B cell (primary cell): ENCODE data around the gene MAML3. TPM values are rescaled to one million over a fixed set of nuclear protein-coding genes. Genes with fewer than 3 reads are reported as not detected.

Experiments used
- ATAC-seq: fragments of 200-7000 bp; cut with Tn5 transposase; one replicate; pipeline ENCODE4 v1.10.0; 2021; ENCODE audit warnings: low read depth, mild to moderate bottlenecking, moderate number of reproducible peaks, moderate library complexity
- CTCF ChIA-PET: fragments of 350-600 bp; sonication (Branson Sonifier 250); formaldehyde crosslinking; loops from one replicate; lab custom pipeline; 2021; ENCODE audit warnings: antibody characterized with exemption, inconsistent platforms; lab: Charles Lee
- POLR2A ChIA-PET: fragments of 350-600 bp; sonication (Branson Sonifier 250); formaldehyde crosslinking; loops from one replicate; lab custom pipeline; 2021; ENCODE audit warnings: antibody characterized with exemption; lab: Charles Lee
- DNase-seq: peaks from one replicate; pipeline ENCODE4 v3.0.0; 2013
- H2AFZ ChIP-seq: 2 replicates; pipeline ENCODE4 v1.6.1; 2012; ENCODE audit warnings: mild to moderate bottlenecking, low read depth, low read length; ENCODE audit not compliant: insufficient read depth, poor library complexity, severe bottlenecking
- H3K27ac ChIP-seq, 2 donors: 1 replicate in 1 of 2; 2 replicates in 1 of 2; pipeline ENCODE4 v1.5.1; 2012 to 2013; ENCODE audit warnings: low read length in 2 of 2, mild to moderate bottlenecking in 2 of 2, moderate library complexity in 1 of 2
- H3K27me3 ChIP-seq, 4 experiments: fragments of 200-600 bp in 1 of 4; sonication (generic) in 1 of 4; replicated peaks in 1 of 4; 1 replicate in 2 of 4; 2 replicates in 2 of 4; pipeline versions ENCODE4 v1.6.1 to v1.7.0; 2013 to 2016; ENCODE audit warnings: low read length in 3 of 4, mild to moderate bottlenecking in 2 of 4, mixed read lengths in 1 of 4, moderate library complexity in 1 of 4; ENCODE audit not compliant: insufficient read depth in 4 of 4, control insufficient read depth in 3 of 4; ENCODE audit errors: control extremely low read depth in 1 of 4
- H3K36me3 ChIP-seq, 2 experiments: replicated peaks in 1 of 2; 1 replicate in 1 of 2; 2 replicates in 1 of 2; pipeline versions ENCODE4 v1.6.1 to v1.7.1; 2013; ENCODE audit warnings: low read length in 1 of 2; ENCODE audit not compliant: insufficient read depth in 2 of 2, control insufficient read depth in 1 of 2; ENCODE audit errors: control extremely low read depth in 1 of 2, extremely low read depth in 1 of 2
- H3K4me1 ChIP-seq, 2 donors: fragments of 200-600 bp in 1 of 2; sonication (generic) in 1 of 2; 1 replicate in 1 of 2; 2 replicates in 1 of 2; pipeline versions ENCODE4 v1.5.1 to v1.6.1; 2013 to 2017; ENCODE audit warnings: low read length in 2 of 2; ENCODE audit not compliant: control insufficient read depth in 2 of 2, insufficient read depth in 2 of 2
- H3K4me2 ChIP-seq: replicated peaks from 2 replicates; pipeline ENCODE3; 2012; ENCODE audit warnings: mild to moderate bottlenecking, low read depth, low read length; ENCODE audit not compliant: poor library complexity, severe bottlenecking
- H3K4me3 ChIP-seq, 5 experiments: fragments of 200-600 bp in 1 of 5; sonication (generic) in 1 of 5; 1 replicate in 3 of 5; 2 replicates in 2 of 5; pipeline versions ENCODE4 v1.5.1 to v1.7.0; 2011 to 2016; ENCODE audit warnings: low read length in 4 of 5, mild to moderate bottlenecking in 4 of 5, low read depth in 2 of 5, control low read depth in 1 of 5, moderate library complexity in 1 of 5; ENCODE audit not compliant: insufficient read depth in 1 of 5; ENCODE audit errors: control extremely low read depth in 1 of 5, extremely low read depth in 1 of 5
- H3K79me2 ChIP-seq: fragments of 200-600 bp; sonication (generic); one replicate; pipeline ENCODE4 v1.6.0; 2016; ENCODE audit warnings: low read length; ENCODE audit not compliant: control insufficient read depth, insufficient read depth
- H3K9ac ChIP-seq: fragments of 200-600 bp; sonication (generic); 2 replicates; pipeline ENCODE4 v1.6.1; 2017; ENCODE audit warnings: mild to moderate bottlenecking, low read length, moderate library complexity
- H3K9me3 ChIP-seq, 3 donors: one replicate each; pipeline versions ENCODE4 v1.6.1 to v1.7.1; 2013; ENCODE audit warnings: low read length in 2 of 3; ENCODE audit not compliant: control insufficient read depth in 2 of 3, insufficient read depth in 1 of 3; ENCODE audit errors: control extremely low read depth in 1 of 3
- H4K20me1 ChIP-seq: 2 replicates; pipeline ENCODE4 v1.6.0; 2012; ENCODE audit warnings: mild to moderate bottlenecking, low read length; ENCODE audit not compliant: insufficient read depth, control insufficient read depth, poor library complexity, severe bottlenecking
- H3K27ac Mint-ChIP-seq: one replicate; pipeline ENCODE4 v1.8.0; 2021; ENCODE audit warnings: mixed read lengths
- H3K27me3 Mint-ChIP-seq: one replicate; pipeline ENCODE4 v1.8.0; 2021; ENCODE audit warnings: mixed read lengths
- H3K4me1 Mint-ChIP-seq: one replicate; pipeline ENCODE4 v1.8.0; 2021; ENCODE audit warnings: mixed read lengths
- H3K4me3 Mint-ChIP-seq: one replicate; pipeline ENCODE4 v1.8.0; 2021; ENCODE audit warnings: mixed read lengths
- H3K9me3 Mint-ChIP-seq: one replicate; pipeline ENCODE4 v1.8.0; 2022; ENCODE audit warnings: mixed read lengths; ENCODE audit not compliant: insufficient read depth
- CTCF ChIP-seq: fragments of 200-600 bp; IDR thresholded peaks from one replicate; pipeline ENCODE4 v1.8.0; 2022; ENCODE audit warnings: antibody characterized with exemption, mild to moderate bottlenecking
- EZH2 ChIP-seq: IDR thresholded peaks from 2 replicates; pipeline ENCODE4 v1.6.1; 2012; ENCODE audit warnings: borderline replicate concordance, low read depth, mild to moderate bottlenecking, moderate library complexity, low read length; ENCODE audit not compliant: insufficient read depth, poor library complexity, severe bottlenecking
- WGBS: methylation state at CpG from one replicate; pipeline ENCODE4 v1.1.5; 2013; ENCODE audit warnings: missing lambda C conversion rate; ENCODE audit not compliant: insufficient coverage; 5-methylcytosine and 5-hydroxymethylcytosine counted together
- intact Hi-C: fragments of 100-400 bp; cut with micrococcal nuclease; formaldehyde crosslinking; loops from one replicate; pipeline ENCODE4 v1.10.0; 2022
- polyA plus RNA-seq: library from polyadenylated mRNA; depleted of rRNA; stranded (reverse); fragments of >200 nt; gene quantifications from 2 replicates; pipeline ENCODE4 v1.2.3, GENCODE V29; 2012
- total RNA-seq, 2 donors: library from RNA; stranded (reverse); fragments of 120-200 nt in 1 of 2; gene quantifications; 1 replicate in 1 of 2; 2 replicates in 1 of 2; pipeline versions ENCODE4 v1.2.3 to v1.2.4, GENCODE V29; 2013 to 2022

The MAML3 gene
- total and polyA plus RNA-seq, 2 donors (not counting 1 experiment from before 2014, with no cell fraction given), result 0.94 to 5.3 TPM

GRCh38 chr4:140049024-140049848 is 104.7 kb downstream of the MAML3 start:
- Mint-ChIP-seq H3K4me1 (peaks cover 33% of the 10 kb centered on the region), H3K27ac (peak overlapping the region; percentile 21), H3K27me3 (peaks cover 31% of the 10 kb centered on the region), H3K4me3 (peak overlapping the region; percentile 80), H3K9me3 (no peaks in the 10 kb centered on the region)
- ChIA-PET CTCF (interaction anchor here (0.6 to 1.3 kb wide), 5 partner anchors 16 to 204 kb away, joined by 3 to 4 read pairs (median 3); no protein-coding TSS in a partner anchor), POLR2A (no interaction called here)
- TF ChIP-seq EZH2 (no peak), CTCF (no peak)
- H3K4me3 ChIP-seq, result peak overlapping the region; percentile 23 to 70 (median 45)
- intact Hi-C loops, result no loop called here
- H3K36me3 ChIP-seq, result no peaks in the 10 kb centered on the region
- no peaks in the 10 kb centered on the region for H3K9me3 ChIP-seq
- H3K79me2 ChIP-seq, result no peaks in the 10 kb centered on the region
- H3K27me3 ChIP-seq, result no peaks in the 10 kb centered on the region
- 0% methylated on average over 6 of the region's 13 CpGs for WGBS
- peak overlapping the region in 1 of 2 donors; percentile 59 for H3K27ac ChIP-seq
- no peaks in the 10 kb centered on the region for H4K20me1 ChIP-seq
- peak overlapping the region; percentile 81 for H3K4me2 ChIP-seq
- DNase-seq (peak; percentile 64), ATAC-seq (peak; percentile 79)
- peaks cover 26 to 27% of the 10 kb centered on the region in 2 donors for H3K4me1 ChIP-seq
- peak overlapping the region; percentile 59 for H3K9ac ChIP-seq
- peak overlapping the region; percentile 79 for H2AFZ ChIP-seq
